ENCODE measurements around the gene ID1. TPM values are rescaled to one million over a fixed set of nuclear protein-coding genes. Genes with fewer than 3 reads are reported as not detected.

ID1 gene
- total and polyA plus RNA-seq, 12 donors, result 42.8 to 551 (median 125) TPM

GRCh38 chr20:31587545-31588389 lies 17.3 kb upstream of the ID1 start:
- H3K36me3 ChIP-seq, result no peaks in the 10 kb centered on the region
- H3K4me1 ChIP-seq, result peaks cover 0 to 45% (median 15%) of the 10 kb centered on the region in 9 donors
- H3K27ac ChIP-seq, result peak overlapping the region; percentile 83 to 99 (median 90)
- H3K27me3 ChIP-seq, result peaks cover 0 to 17% (median 0%) of the 10 kb centered on the region in 7 donors
- peak overlapping the region; percentile 34 to 63 (median 50) for H3K4me3 ChIP-seq
- peak; percentile 78 to 82 for DNase-seq
- no peak for TF ChIP-seq CTCF (IDR thresholded peaks at IDR 0.05)
- H3K9me3 ChIP-seq, result no peaks in the 10 kb centered on the region
- 2 to 4% methylated on average over 76 of the region's 76 CpGs for WGBS, 2 donors
- intact Hi-C loops (cut with DNase I), result loop anchor here in 2 of 10 donors (1.0 to 2.0 kb wide), 2 partner anchors 21 kb away; no protein-coding TSS in a partner anchor
- peak; percentile 86 to 94 (median 90) for ATAC-seq

- intact Hi-C loops (cut with DNase I), result no loop called here
- H3K4me1 ChIP-seq, result peaks cover 6 to 64% (median 27%) of the 10 kb centered on the region in 9 donors
- H3K27me3 ChIP-seq, result peaks cover 0 to 17% (median 0%) of the 10 kb centered on the region in 7 donors
- H3K9me3 ChIP-seq, result no peaks in the 10 kb centered on the region
- TF ChIP-seq CTCF (IDR thresholded peaks at IDR 0.05), result no peak
- no peak for DNase-seq
- H3K4me3 ChIP-seq, result no peak overlapping the region
- 79 to 83% methylated on average over 7 of the region's 7 CpGs for WGBS, 2 donors
- no peaks in the 10 kb centered on the region for H3K36me3 ChIP-seq
- no peak for ATAC-seq
- peak overlapping the region in 6 of 10 donors; percentile 25 to 99 (median 64) for H3K27ac ChIP-seq
Measured at GRCh38 chr20:31590717-31591225, 14.3 kb upstream of the ID1 start.

GRCh38 chr20:31593221-31594001 lies 11.7 kb upstream of the ID1 start:
- intact Hi-C loops (cut with DNase I), result loop anchor here in 2 of 10 donors (2.0 kb wide), 1 partner anchor 15 kb away; no protein-coding TSS in a partner anchor
- DNase-seq (no peak), ATAC-seq (no peak)
- H3K4me3 ChIP-seq, result no peak overlapping the region
- no peaks in the 10 kb centered on the region for H3K36me3 ChIP-seq
- peaks cover 9 to 55% (median 25%) of the 10 kb centered on the region in 9 donors for H3K4me1 ChIP-seq
- H3K27me3 ChIP-seq, result no peaks in the 10 kb centered on the region
- WGBS, 2 donors, result 88 to 89% methylated on average over 11 of the region's 11 CpGs
- TF ChIP-seq CTCF (IDR thresholded peaks at IDR 0.05), result no peak
- peak overlapping the region; percentile 36 to 98 (median 86) for H3K27ac ChIP-seq
- H3K9me3 ChIP-seq, result no peaks in the 10 kb centered on the region

GRCh38 chr20:31594002-31594557 lies 11.0 kb upstream of the ID1 start:
- 88 to 96% methylated on average over 12 to 13 of the region's 13 CpGs for WGBS, 2 donors
- no peak overlapping the region for H3K4me3 ChIP-seq
- H3K27ac ChIP-seq, result peak overlapping the region; percentile 36 to 98 (median 86)
- no peaks in the 10 kb centered on the region for H3K9me3 ChIP-seq
- intact Hi-C loops (cut with DNase I), result loop anchor here in 2 of 10 donors (2.0 kb wide), 1 partner anchor 15 kb away; no protein-coding TSS in a partner anchor
- TF ChIP-seq CTCF (IDR thresholded peaks at IDR 0.05), result no peak
- no peaks in the 10 kb centered on the region for H3K36me3 ChIP-seq
- ATAC-seq (no peak), DNase-seq (no peak)
- H3K27me3 ChIP-seq, result no peaks in the 10 kb centered on the region
- H3K4me1 ChIP-seq, result peaks cover 9 to 48% (median 24%) of the 10 kb centered on the region in 9 donors
